HepG2 (cell line): ENCODE results near the gene ZACN. TPM values are rescaled to one million over a fixed set of nuclear protein-coding genes. Genes with fewer than 3 reads are reported as not detected.

Experiments used
- CCAR2 ChIP-seq: fragments of 200-400 bp; formaldehyde crosslinking; optimal IDR thresholded peaks from 2 replicates; pipeline ENCODE3; 2018; ENCODE audit warnings: low read depth, mild to moderate bottlenecking, low read length, moderate library complexity
- DMAP1 ChIP-seq: IDR thresholded peaks from 2 replicates; pipeline ENCODE4 v1.6.1; 2016
- HDAC2 ChIP-seq: sonication (generic); formaldehyde crosslinking; IDR thresholded peaks from 2 replicates; pipeline ENCODE4 v1.4.0; 2020; ENCODE audit warnings: missing genetic modification reagents
- MAFF ChIP-seq: IDR thresholded peaks from 2 replicates; pipeline ENCODE4 v1.6.1; 2011; ENCODE audit warnings: low read depth, low read length, improper control_type of control experiment
- MTF2 ChIP-seq: sonication (generic); formaldehyde crosslinking; IDR thresholded peaks from 2 replicates; pipeline ENCODE4 v1.5.0; 2020; ENCODE audit warnings: missing genetic modification reagents, borderline replicate concordance
- NFYB ChIP-seq: sonication (generic); formaldehyde crosslinking; IDR thresholded peaks from 2 replicates; pipeline ENCODE4 v1.4.0; 2020; ENCODE audit warnings: missing genetic modification reagents
- RERE ChIP-seq: IDR thresholded peaks from 2 replicates; pipeline ENCODE4 v1.6.1; 2016; ENCODE audit warnings: low read depth, missing genetic modification reagents, missing compliant biosample characterization
- SAP130 ChIP-seq: IDR thresholded peaks from 2 replicates; pipeline ENCODE4 v1.6.1; 2016; ENCODE audit warnings: low read depth
- SRSF9 ChIP-seq: fragments of 200-400 bp; formaldehyde crosslinking; IDR thresholded peaks from 2 replicates; pipeline ENCODE4 v1.6.1; 2018; ENCODE audit warnings: borderline replicate concordance, mild to moderate bottlenecking, low read depth, low read length; ENCODE audit not compliant: insufficient read depth, poor library complexity, severe bottlenecking
- ZBTB8A ChIP-seq: sonication (generic); formaldehyde crosslinking; IDR thresholded peaks from 2 replicates; pipeline ENCODE4 v1.4.0; 2020; ENCODE audit warnings: mild to moderate bottlenecking, low read depth, missing genetic modification reagents, borderline replicate concordance
- ZFP90 ChIP-seq: sonication (generic); formaldehyde crosslinking; IDR thresholded peaks from 2 replicates; pipeline ENCODE4 v1.8.0; 2022; ENCODE audit warnings: missing genetic modification reagents, mild to moderate bottlenecking, inconsistent platforms, borderline replicate concordance
- ZNF281 ChIP-seq: sonication (generic); formaldehyde crosslinking; IDR thresholded peaks from 2 replicates; pipeline ENCODE4 v1.4.0; 2020; ENCODE audit warnings: missing genetic modification reagents, borderline replicate concordance
- ZNF333 ChIP-seq: sonication (generic); formaldehyde crosslinking; IDR thresholded peaks from 2 replicates; pipeline ENCODE4 v1.4.0; 2020; ENCODE audit warnings: mild to moderate bottlenecking, missing genetic modification reagents, borderline replicate concordance
- ZNF549 ChIP-seq: sonication (generic); formaldehyde crosslinking; IDR thresholded peaks from 2 replicates; pipeline ENCODE4 v1.5.0; 2020; ENCODE audit warnings: missing genetic modification reagents
- ZNF720 ChIP-seq: sonication (generic); formaldehyde crosslinking; IDR thresholded peaks from 2 replicates; pipeline ENCODE4 v1.4.0; 2020; ENCODE audit warnings: missing genetic modification reagents
- ZSCAN31 ChIP-seq: sonication (generic); formaldehyde crosslinking; IDR thresholded peaks from 2 replicates; pipeline ENCODE4 v1.5.0; 2020; ENCODE audit warnings: low read depth, mild to moderate bottlenecking, missing genetic modification reagents
- polyA plus RNA-seq, 8 experiments: library from polyadenylated mRNA; depleted of rRNA in 3 of 8; stranded (reverse) in 7 of 8; unstranded in 1 of 8; fragments of >200 nt; fragmentation: Illumina TruSeq in 4 of 8; extraction: Trizol in 4 of 8; gene quantifications; 2 replicates each; pipeline versions ENCODE4 v1.2.1 to v1.2.3, GENCODE V29; 2011 to 2016; ENCODE audit warnings: low read depth in 4 of 8, missing spikeins in 1 of 8, mixed read lengths in 1 of 8; ENCODE audit not compliant: insufficient read depth in 1 of 8
- total RNA-seq, 5 experiments: library from RNA; depleted of rRNA; stranded (reverse); fragments of >200 nt; fragmentation: Illumina TruSeq; extraction: Trizol; gene quantifications; 2 replicates each; pipeline ENCODE4 v1.2.3, GENCODE V29; 2016; ENCODE audit warnings: low read depth in 1 of 5
- TF ChIP-seq, protein P1 (sequence below): sonication (generic); formaldehyde crosslinking; IDR thresholded peaks from 2 replicates; pipeline ENCODE4 v1.4.0; 2020; ENCODE audit warnings: missing genetic modification reagents, mild to moderate bottlenecking, borderline replicate concordance

Gene ZACN
- total and polyA plus RNA-seq, 2 of the 13 experiments (the other 11 are each of a cell fraction or from before 2014, with no cell fraction given): 0.11 to 0.15 TPM

- no peak for TF ChIP-seq RERE
- TF ChIP-seq SRSF9: no peak
- 0 out of 2 replicates have a peak, but pooled peaks have one; percentile 29 for TF ChIP-seq HDAC2 (CRISPR knock-in tag)
- no peak for TF ChIP-seq ZNF333 (CRISPR knock-in tag)
- 0 out of 2 replicates have a peak, but pooled peaks have one; percentile 58 for TF ChIP-seq ZSCAN31
- no peak for TF ChIP-seq MAFF
- TF ChIP-seq ZBTB8A (CRISPR knock-in tag): no peak
- TF ChIP-seq SAP130 (CRISPR knock-in tag): no peak; the same call in 1 of the 2 replicates
- TF ChIP-seq ZNF720 (CRISPR knock-in tag): no peak
- 0 out of 2 replicates have a peak, but pooled peaks have one; percentile 18 for TF ChIP-seq ZFP90 (CRISPR knock-in tag)
- TF ChIP-seq MTF2: no peak
- TF ChIP-seq ZNF549 (CRISPR knock-in tag): no peak
- TF ChIP-seq CCAR2: no peak
- no peak for TF ChIP-seq NFYB (CRISPR knock-in tag)
- TF ChIP-seq, protein P1, sequence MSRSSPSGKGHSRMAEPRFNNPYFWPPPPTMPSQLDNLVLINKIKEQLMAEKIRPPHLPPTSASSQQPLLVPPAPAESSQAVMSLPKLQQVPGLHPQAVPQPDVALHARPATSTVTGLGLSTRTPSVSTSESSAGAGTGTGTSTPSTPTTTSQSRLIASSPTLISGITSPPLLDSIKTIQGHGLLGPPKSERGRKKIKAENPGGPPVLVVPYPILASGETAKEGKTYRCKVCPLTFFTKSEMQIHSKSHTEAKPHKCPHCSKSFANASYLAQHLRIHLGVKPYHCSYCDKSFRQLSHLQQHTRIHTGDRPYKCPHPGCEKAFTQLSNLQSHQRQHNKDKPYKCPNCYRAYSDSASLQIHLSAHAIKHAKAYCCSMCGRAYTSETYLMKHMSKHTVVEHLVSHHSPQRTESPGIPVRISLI (CRISPR knock-in tag): no peak
- TF ChIP-seq ZNF281: no peak
- no peak for TF ChIP-seq DMAP1 (CRISPR knock-in tag)
These were observed 53.0 kb downstream of the ZACN start (continued) for GRCh38 chr17:76131692-76132573.
